Mesenchymal stem cell (in vitro differentiated cells and primary cell): ENCODE results near the gene ZNG1A.
"Not testable (repeated sequence)": the region's sequence is repeated elsewhere in the genome, so short reads cannot be mapped to it uniquely, and the experiment has no call there.

ENCODE experiments used
- DNase-seq: peaks from one replicate; pipeline ENCODE4 v3.0.0-alpha.2; 2013
- H2AFZ ChIP-seq: one replicate; pipeline ENCODE4 v1.6.1; 2013; ENCODE audit warnings: low read depth, mild to moderate bottlenecking, control low read depth, inconsistent platforms, low read length, moderate library complexity
- H2AK5ac ChIP-seq: 2 replicates; pipeline ENCODE4 v1.6.1; 2013; ENCODE audit warnings: low read length, moderate library complexity, mild to moderate bottlenecking, inconsistent platforms; ENCODE audit not compliant: severe bottlenecking
- H2BK120ac ChIP-seq: one replicate; pipeline ENCODE4 v1.6.1; 2013; ENCODE audit warnings: low read depth, mild to moderate bottlenecking, inconsistent platforms, low read length, moderate library complexity
- H2BK12ac ChIP-seq, 2 experiments: one replicate each; pipeline ENCODE4 v1.6.1; 2013; ENCODE audit warnings: inconsistent platforms in 2 of 2, low read length in 2 of 2, mild to moderate bottlenecking in 2 of 2, moderate library complexity in 2 of 2, control low read depth in 1 of 2
- H2BK15ac ChIP-seq: one replicate; pipeline ENCODE4 v1.6.1; 2013; ENCODE audit warnings: mild to moderate bottlenecking, low read depth, inconsistent platforms; ENCODE audit not compliant: poor library complexity, severe bottlenecking
- H2BK5ac ChIP-seq: 2 replicates; pipeline ENCODE4 v1.6.1; 2013; ENCODE audit warnings: low read depth, mild to moderate bottlenecking, low read length, control low read depth, inconsistent platforms; ENCODE audit not compliant: poor library complexity, severe bottlenecking
- H3K14ac ChIP-seq, 2 experiments: one replicate each; pipeline ENCODE4 v1.6.1; 2013; ENCODE audit warnings: inconsistent platforms in 2 of 2, low read length in 2 of 2, control low read depth in 1 of 2, mild to moderate bottlenecking in 1 of 2, moderate library complexity in 1 of 2
- H3K18ac ChIP-seq, 2 experiments: one replicate each; pipeline ENCODE4 v1.6.1; 2013; ENCODE audit warnings: inconsistent platforms in 2 of 2, low read length in 2 of 2, control low read depth in 1 of 2, low read depth in 1 of 2, mild to moderate bottlenecking in 1 of 2
- H3K23ac ChIP-seq, 2 experiments: one replicate each; pipeline ENCODE4 v1.6.1; 2013; ENCODE audit warnings: inconsistent platforms in 2 of 2, low read length in 2 of 2, mild to moderate bottlenecking in 2 of 2, moderate library complexity in 2 of 2, control low read depth in 1 of 2
- H3K27ac ChIP-seq: 2 replicates; pipeline ENCODE4 v1.5.1; 2013; ENCODE audit warnings: mild to moderate bottlenecking, moderate library complexity, low read length, control low read depth, inconsistent platforms; ENCODE audit not compliant: poor library complexity, severe bottlenecking
- H3K27me3 ChIP-seq, 2 experiments: 2 replicates each; pipeline versions ENCODE4 v1.6.1 to v1.7.0; 2013; ENCODE audit warnings: low read length in 2 of 2, mild to moderate bottlenecking in 2 of 2, moderate library complexity in 2 of 2, control low read depth in 1 of 2, inconsistent platforms in 1 of 2; ENCODE audit not compliant: control insufficient read depth in 1 of 2, insufficient read depth in 1 of 2
- H3K36me3 ChIP-seq, 2 experiments: 2 replicates each; pipeline versions ENCODE4 v1.6.1 to v1.7.0; 2013; ENCODE audit warnings: low read length in 2 of 2, control low read depth in 1 of 2, inconsistent platforms in 1 of 2, low read depth in 1 of 2, mild to moderate bottlenecking in 1 of 2; ENCODE audit not compliant: insufficient read depth in 2 of 2, control insufficient read depth in 1 of 2
- H3K4ac ChIP-seq, 2 experiments: one replicate each; pipeline ENCODE4 v1.6.1; 2013; ENCODE audit warnings: inconsistent platforms in 2 of 2, low read length in 2 of 2, mild to moderate bottlenecking in 2 of 2, moderate library complexity in 2 of 2, control low read depth in 1 of 2, low read depth in 1 of 2
- H3K4me1 ChIP-seq: 2 replicates; pipeline ENCODE4 v1.6.1; 2013; ENCODE audit warnings: low read depth, low read length, control low read depth; ENCODE audit not compliant: control insufficient read depth, insufficient read depth
- H3K4me2 ChIP-seq: 2 replicates; pipeline ENCODE4 v1.6.1; 2013; ENCODE audit warnings: low read length, mild to moderate bottlenecking, inconsistent platforms; ENCODE audit not compliant: poor library complexity, severe bottlenecking
- H3K4me3 ChIP-seq, 2 experiments: 2 replicates each; pipeline versions ENCODE4 v1.5.1 to v1.7.0; 2013; ENCODE audit warnings: low read length in 2 of 2, mild to moderate bottlenecking in 2 of 2, control low read depth in 1 of 2, low read depth in 1 of 2; ENCODE audit not compliant: insufficient read depth in 1 of 2
- H3K79me1 ChIP-seq: replicated peaks from 2 replicates; pipeline ENCODE4 v1.6.1; 2013; ENCODE audit warnings: mild to moderate bottlenecking, control low read depth, low read length, inconsistent platforms; ENCODE audit not compliant: poor library complexity, severe bottlenecking
- H3K9ac ChIP-seq: 2 replicates; pipeline ENCODE4 v1.7.0; 2013; ENCODE audit warnings: mild to moderate bottlenecking, low read length, moderate library complexity
- H3K9me3 ChIP-seq: 2 replicates; pipeline ENCODE4 v1.7.0; 2013; ENCODE audit warnings: mild to moderate bottlenecking, low read length; ENCODE audit not compliant: control insufficient read depth
- H4K8ac ChIP-seq: one replicate; pipeline ENCODE4 v1.6.1; 2013; ENCODE audit warnings: inconsistent platforms, mild to moderate bottlenecking, low read length, moderate library complexity
- H4K91ac ChIP-seq: one replicate; pipeline ENCODE4 v1.6.1; 2013; ENCODE audit warnings: mild to moderate bottlenecking, low read length, inconsistent platforms
- WGBS: methylation state at CpG from one replicate; pipeline ENCODE4 v1.1.7; 2013; ENCODE audit warnings: mixed read lengths; 5-methylcytosine and 5-hydroxymethylcytosine counted together

The ZNG1A gene

GRCh38 chr9:223152-223551 is 44.3 kb upstream of the ZNG1A start:
- Histone ChIP-seq H3K27me3 (peaks cover 0 to 4% of the 10 kb centered on the region in 2 experiments), H2BK5ac (no peak overlapping the region), H3K4me1 (no peaks in the 10 kb centered on the region), H3K4me3 (no peak overlapping the region), H2BK12ac (no peak overlapping the region), H2BK120ac (no peak overlapping the region), H2BK15ac (no peak overlapping the region), H2AFZ (no peak overlapping the region), H3K27ac (no peak overlapping the region), H3K9me3 (no peaks in the 10 kb centered on the region), H3K4me2 (no peak overlapping the region), H3K4ac (no peak overlapping the region), H4K91ac (no peak overlapping the region), H3K79me1 (no peaks in the 10 kb centered on the region), H3K14ac (no peak overlapping the region), H3K9ac (no peak overlapping the region), H4K8ac (no peak overlapping the region), H3K36me3 (no peaks in the 10 kb centered on the region), H3K23ac (no peak overlapping the region), H2AK5ac (no peak overlapping the region), H3K18ac (no peak overlapping the region)
- DNase-seq: no peak
- WGBS: 100% methylated on average over 1 of the region's 3 CpGs

GRCh38 chr9:221989-222776 is 43.3 kb upstream of the ZNG1A start:
- H3K27me3 ChIP-seq: peaks cover 0 to 4% of the 10 kb centered on the region in 2 experiments
- H3K4ac ChIP-seq: no peak overlapping the region
- H2BK15ac ChIP-seq: no peak overlapping the region
- H3K23ac ChIP-seq: no peak overlapping the region
- H2AK5ac ChIP-seq: no peak overlapping the region
- WGBS: 42% methylated on average over 5 of the region's 6 CpGs
- no peak overlapping the region for H2BK5ac ChIP-seq
- no peak overlapping the region for H4K91ac ChIP-seq
- DNase-seq: no peak
- no peak overlapping the region for H3K9ac ChIP-seq
- H3K18ac ChIP-seq: no peak overlapping the region
- no peak overlapping the region for H2AFZ ChIP-seq
- no peaks in the 10 kb centered on the region for H3K79me1 ChIP-seq
- no peak overlapping the region for H3K14ac ChIP-seq
- H3K9me3 ChIP-seq: no peaks in the 10 kb centered on the region
- H3K27ac ChIP-seq: no peak overlapping the region
- H2BK12ac ChIP-seq: no peak overlapping the region
- H3K4me3 ChIP-seq: no peak overlapping the region
- no peaks in the 10 kb centered on the region for H3K36me3 ChIP-seq
- H4K8ac ChIP-seq: no peak overlapping the region
- H2BK120ac ChIP-seq: no peak overlapping the region
- no peaks in the 10 kb centered on the region for H3K4me1 ChIP-seq
- H3K4me2 ChIP-seq: no peak overlapping the region

DNA sequence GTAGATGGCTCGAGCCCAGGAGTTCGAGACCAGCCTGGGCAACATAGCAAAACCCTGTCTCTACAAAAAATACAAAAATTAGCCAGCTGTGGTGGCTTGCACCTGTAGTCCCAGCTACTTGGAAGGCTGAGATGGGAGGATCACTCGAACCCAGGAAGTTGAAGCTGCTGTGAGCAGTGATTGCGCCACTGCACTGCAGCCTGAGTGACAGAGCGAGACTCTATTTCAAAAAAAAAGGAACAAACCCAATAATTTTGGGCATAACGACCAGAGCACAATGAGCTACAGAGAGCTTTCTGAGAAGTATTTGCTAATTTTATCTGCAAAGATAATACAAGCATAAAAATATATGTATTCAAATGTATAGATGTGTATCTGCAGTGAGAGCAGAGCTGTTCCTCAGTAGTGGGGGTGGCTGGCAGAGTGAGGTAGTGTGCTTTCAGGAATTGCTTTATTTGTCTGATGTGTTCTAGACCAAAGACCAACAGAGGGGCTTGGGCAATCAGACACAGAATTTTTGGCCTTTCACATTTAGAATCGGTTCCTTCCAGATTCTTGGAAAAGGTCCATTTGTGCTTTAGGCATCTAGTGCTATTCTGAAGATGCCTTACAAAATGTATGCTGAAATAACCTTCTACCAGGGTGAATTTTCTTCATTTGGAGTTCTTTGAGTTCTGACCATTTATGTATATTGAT is 41.0 kb upstream of the ZNG1A start:
- H3K23ac ChIP-seq: no peak overlapping the region
- no peak overlapping the region for H2BK15ac ChIP-seq
- no peak overlapping the region for H2BK12ac ChIP-seq
- H3K27me3 ChIP-seq: peaks cover 17 to 22% of the 10 kb centered on the region in 2 experiments
- H3K4me2 ChIP-seq: no peak overlapping the region
- no peak overlapping the region for H2BK5ac ChIP-seq
- H4K91ac ChIP-seq: no peak overlapping the region
- H2BK120ac ChIP-seq: no peak overlapping the region
- peaks cover 6% of the 10 kb centered on the region for H3K4me1 ChIP-seq
- no peaks in the 10 kb centered on the region for H3K36me3 ChIP-seq
- H3K79me1 ChIP-seq: no peaks in the 10 kb centered on the region
- H3K18ac ChIP-seq: no peak overlapping the region
- WGBS: 77% methylated on average over 5 of the region's 7 CpGs
- no peak overlapping the region for H3K9ac ChIP-seq
- no peak overlapping the region for H3K27ac ChIP-seq
- no peak overlapping the region for H3K4me3 ChIP-seq
- no peak overlapping the region for H2AK5ac ChIP-seq
- H4K8ac ChIP-seq: no peak overlapping the region
- DNase-seq: no peak
- no peak overlapping the region for H3K14ac ChIP-seq
- no peak overlapping the region for H2AFZ ChIP-seq
- no peaks in the 10 kb centered on the region for H3K9me3 ChIP-seq
- H3K4ac ChIP-seq: no peak overlapping the region

DNA sequence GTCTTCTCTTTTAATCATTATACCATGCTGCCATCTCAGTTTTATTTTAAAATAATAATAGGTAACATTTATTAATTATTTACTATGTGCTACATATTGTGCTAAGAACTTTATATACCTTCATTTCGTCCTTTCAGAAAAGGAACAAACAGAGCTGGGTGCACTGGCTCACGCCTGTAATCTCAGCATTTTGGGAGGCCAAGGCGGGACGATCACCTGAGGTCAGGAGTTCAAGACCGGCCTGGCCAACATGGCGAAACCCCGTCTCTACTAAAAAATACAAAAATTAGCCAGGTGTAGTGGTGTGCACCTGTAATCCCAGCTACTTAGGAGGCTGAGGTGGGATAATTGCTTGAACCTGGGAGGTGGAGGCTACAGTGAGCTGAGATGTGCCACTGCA is 40.2 kb upstream of the ZNG1A start:
- H3K9ac ChIP-seq, H3K23ac ChIP-seq, H3K18ac ChIP-seq, H2BK120ac ChIP-seq, H3K14ac ChIP-seq, H2BK15ac ChIP-seq, H2BK5ac ChIP-seq, H3K79me1 ChIP-seq, H3K4me2 ChIP-seq, H3K36me3 ChIP-seq, DNase-seq, H2AFZ ChIP-seq, H2AK5ac ChIP-seq, H3K4ac ChIP-seq, H3K9me3 ChIP-seq, H4K8ac ChIP-seq, H2BK12ac ChIP-seq, H4K91ac ChIP-seq, H3K4me3 ChIP-seq, H3K27ac ChIP-seq: not testable (repeated sequence)
- Histone ChIP-seq H3K27me3 (peaks cover 17 to 22% of the 10 kb centered on the region in 2 experiments), H3K4me1 (peaks cover 11% of the 10 kb centered on the region)
- 77% methylated on average over 4 of the region's 7 CpGs for WGBS
